Vagina (tissue), 2 donors: ENCODE measurements around the gene ZDHHC21. TPM values are rescaled to one million over a fixed set of nuclear protein-coding genes. Genes with fewer than 3 reads are reported as not detected.
"Not testable (repeated sequence)": the region's sequence is repeated elsewhere in the genome, so short reads cannot be mapped to it uniquely, and the experiment has no call there.

Experiments used
- DNase-seq, 2 donors: peaks; one replicate each; pipeline ENCODE4 v3.0.0-alpha.2; 2017; ENCODE audit errors: extremely low spot score in 2 of 2
- H3K27ac ChIP-seq: fragments of 200-600 bp; sonication (generic); one replicate; pipeline ENCODE4 v1.5.1; 2019
- H3K27me3 ChIP-seq: fragments of 200-600 bp; sonication (generic); one replicate; pipeline ENCODE4 v1.5.1; 2019
- H3K36me3 ChIP-seq, 2 donors: fragments of 200-600 bp; sonication (generic); one replicate each; pipeline ENCODE4 v1.5.1; 2017 to 2019
- H3K4me1 ChIP-seq: fragments of 200-600 bp; sonication (generic); one replicate; pipeline ENCODE4 v1.5.1; 2019
- H3K4me3 ChIP-seq, 2 donors: fragments of 200-600 bp; sonication (generic); 1 replicate in 1 of 2; 2 replicates in 1 of 2; pipeline ENCODE4 v1.5.1; 2016 to 2019
- H3K9me3 ChIP-seq: fragments of 200-600 bp; sonication (generic); one replicate; pipeline ENCODE4 v1.5.1; 2019
- POLR2A ChIP-seq, 2 donors: fragments of 450-650 bp; IDR thresholded peaks; one replicate each; pipeline ENCODE4 v1.6.1; 2017; ENCODE audit warnings: antibody characterized with exemption in 2 of 2, mild to moderate bottlenecking in 2 of 2, moderate library complexity in 2 of 2
- POLR2AphosphoS5 ChIP-seq, 2 donors: sonication (generic); formaldehyde crosslinking; IDR thresholded peaks; one replicate each; pipeline ENCODE4 v1.9.0; 2017; ENCODE audit warnings: antibody characterized with exemption in 2 of 2, mild to moderate bottlenecking in 2 of 2, low read depth in 1 of 2; ENCODE audit not compliant: insufficient read depth in 1 of 2
- intact Hi-C: fragments of 100-400 bp; cut with DNase I; formaldehyde crosslinking; loops from one replicate; pipeline ENCODE4 v1.15.1; 2023
- total RNA-seq: library from RNA; depleted of rRNA; stranded (reverse); fragments of >200 nt; gene quantifications from one replicate; pipeline ENCODE4 v1.2.3, GENCODE V29; 2016
- TF ChIP-seq, protein P1 (sequence below), 3 experiments: fragments of 450-650 bp in 2 of 3; fragments of 200-600 bp in 1 of 3; sonication (generic) in 1 of 3; IDR thresholded peaks; one replicate each; pipeline ENCODE4 v1.5.1; 2017 to 2019; ENCODE audit warnings: antibody characterized with exemption in 3 of 3, mild to moderate bottlenecking in 2 of 3, moderate library complexity in 2 of 3

Gene ZDHHC21
- total RNA-seq, 1 donor from 2014 or later: 10.3 TPM

DNA sequence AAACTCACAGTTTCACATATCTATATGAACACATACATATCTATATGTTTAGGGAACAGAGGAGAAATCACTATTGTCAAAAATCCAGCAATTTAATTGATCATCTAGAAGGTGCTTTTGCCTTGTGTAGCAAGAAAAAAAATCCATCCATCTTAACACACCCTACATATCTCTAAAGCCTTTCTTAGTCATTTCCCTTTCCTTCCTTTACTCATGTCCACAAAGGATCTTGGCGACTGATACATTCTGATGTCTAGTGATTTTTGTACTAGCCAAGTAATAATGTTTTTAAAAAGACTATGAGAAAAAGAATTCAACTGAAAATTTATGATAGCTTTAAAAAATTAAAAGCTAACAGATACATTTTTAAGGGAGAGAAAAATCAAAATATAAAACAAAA is 22.5 kb downstream of the ZDHHC21 start:
- Histone ChIP-seq H3K4me3 (no peak overlapping the region), H3K9me3 (no peaks in the 10 kb centered on the region)

DNA sequence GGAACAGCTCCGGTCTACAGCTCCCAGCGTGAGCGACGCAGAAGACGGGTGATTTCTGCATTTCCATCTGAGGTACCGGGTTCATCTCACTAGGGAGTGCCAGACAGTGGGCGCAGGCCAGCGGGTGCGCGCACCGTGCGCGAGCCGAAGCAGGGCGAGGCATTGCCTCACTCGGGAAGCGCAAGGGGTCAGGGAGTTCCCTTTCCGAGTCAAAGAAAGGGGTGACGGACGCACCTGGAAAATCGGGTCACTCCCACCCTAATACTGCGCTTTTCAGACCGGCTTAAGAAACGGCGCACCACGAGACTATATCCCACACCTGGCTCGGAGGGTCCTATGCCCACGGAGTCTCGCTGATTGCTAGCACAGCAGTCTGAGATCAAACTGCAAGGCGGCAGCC is 29.2 kb downstream of the ZDHHC21 start:
- H3K36me3 ChIP-seq, H3K4me3 ChIP-seq, intact Hi-C loops, H3K9me3 ChIP-seq, H3K27ac ChIP-seq, DNase-seq, H3K27me3 ChIP-seq, H3K4me1 ChIP-seq: not testable (repeated sequence)

More for the DNA sequence above, 22.5 kb downstream of the ZDHHC21 start:
- no peak for DNase-seq
- Histone ChIP-seq H3K27me3 (no peaks in the 10 kb centered on the region), H3K27ac (no peak overlapping the region), H3K36me3 (no peaks in the 10 kb centered on the region), H3K4me1 (no peaks in the 10 kb centered on the region)
- intact Hi-C loops: no loop called here
- TF ChIP-seq POLR2A (IDR thresholded peaks at IDR 0.05) (no peak), POLR2AphosphoS5 (IDR thresholded peaks at IDR 0.05; ENCODE audit: insufficient read depth in 1 of 2, low read depth in 1 of 2) (no peak)
- TF ChIP-seq, protein P1, sequence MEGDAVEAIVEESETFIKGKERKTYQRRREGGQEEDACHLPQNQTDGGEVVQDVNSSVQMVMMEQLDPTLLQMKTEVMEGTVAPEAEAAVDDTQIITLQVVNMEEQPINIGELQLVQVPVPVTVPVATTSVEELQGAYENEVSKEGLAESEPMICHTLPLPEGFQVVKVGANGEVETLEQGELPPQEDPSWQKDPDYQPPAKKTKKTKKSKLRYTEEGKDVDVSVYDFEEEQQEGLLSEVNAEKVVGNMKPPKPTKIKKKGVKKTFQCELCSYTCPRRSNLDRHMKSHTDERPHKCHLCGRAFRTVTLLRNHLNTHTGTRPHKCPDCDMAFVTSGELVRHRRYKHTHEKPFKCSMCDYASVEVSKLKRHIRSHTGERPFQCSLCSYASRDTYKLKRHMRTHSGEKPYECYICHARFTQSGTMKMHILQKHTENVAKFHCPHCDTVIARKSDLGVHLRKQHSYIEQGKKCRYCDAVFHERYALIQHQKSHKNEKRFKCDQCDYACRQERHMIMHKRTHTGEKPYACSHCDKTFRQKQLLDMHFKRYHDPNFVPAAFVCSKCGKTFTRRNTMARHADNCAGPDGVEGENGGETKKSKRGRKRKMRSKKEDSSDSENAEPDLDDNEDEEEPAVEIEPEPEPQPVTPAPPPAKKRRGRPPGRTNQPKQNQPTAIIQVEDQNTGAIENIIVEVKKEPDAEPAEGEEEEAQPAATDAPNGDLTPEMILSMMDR (IDR thresholded peaks at IDR 0.05): no peak

DNA sequence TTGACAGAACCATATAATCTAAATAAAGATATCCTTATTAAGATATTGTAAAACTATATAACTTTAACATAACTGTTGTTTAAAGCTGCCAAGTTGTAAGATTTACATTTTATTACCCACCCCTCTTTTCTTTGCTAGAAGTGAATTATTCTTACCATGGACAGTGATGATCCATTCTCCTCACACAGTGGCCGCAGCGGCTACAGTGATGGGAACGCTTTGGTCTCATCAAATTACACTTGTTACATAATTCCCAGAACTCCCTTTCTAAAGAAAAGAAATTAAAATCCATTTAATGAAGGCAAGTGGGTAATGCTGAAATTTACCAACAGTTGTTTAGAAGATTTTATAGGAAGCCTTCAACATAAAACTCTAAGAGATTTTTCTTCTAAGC is 31.2 kb downstream of the ZDHHC21 start:
- intact Hi-C loops: no loop called here
- DNase-seq: no peak

DNA sequence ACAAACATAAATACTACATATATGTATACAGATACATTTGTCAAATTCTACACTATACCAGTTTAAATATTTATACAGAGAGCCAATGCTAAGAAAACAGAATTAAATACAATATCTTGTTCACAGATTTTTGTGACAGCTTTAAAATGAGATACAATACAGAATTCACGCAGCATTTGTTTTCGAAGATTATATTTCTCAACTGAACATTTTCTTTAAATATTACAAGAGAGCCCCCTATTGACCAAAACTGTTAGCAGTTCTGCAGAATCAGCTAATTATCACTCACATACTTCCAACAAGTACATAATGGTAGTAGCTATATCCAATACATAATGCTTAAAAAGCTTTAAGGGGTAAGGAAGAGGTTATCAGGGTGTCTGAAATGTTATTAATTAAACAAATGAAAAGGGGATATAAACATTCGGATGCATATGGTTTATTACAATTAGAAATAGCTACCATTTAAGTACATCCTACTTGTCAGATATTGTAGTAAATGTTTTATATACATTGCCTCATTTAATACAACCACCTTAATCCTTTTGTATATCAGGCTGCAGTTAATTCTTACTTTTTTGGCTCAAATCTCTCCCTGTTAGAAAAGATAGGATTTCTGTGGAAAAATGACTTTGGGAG is 31.7 kb downstream of the ZDHHC21 start:
- TF ChIP-seq POLR2A (IDR thresholded peaks at IDR 0.05) (no peak), POLR2AphosphoS5 (IDR thresholded peaks at IDR 0.05; ENCODE audit: insufficient read depth in 1 of 2, low read depth in 1 of 2) (no peak)
- TF ChIP-seq, protein P1 (IDR thresholded peaks at IDR 0.05): no peak
- Histone ChIP-seq H3K27me3 (no peaks in the 10 kb centered on the region), H3K4me3 (no peak overlapping the region), H3K27ac (no peak overlapping the region), H3K9me3 (no peaks in the 10 kb centered on the region), H3K4me1 (no peaks in the 10 kb centered on the region), H3K36me3 (peaks cover 0 to 4% of the 10 kb centered on the region in 2 donors)
- no peak for DNase-seq
- intact Hi-C loops: no loop called here

More for the DNA sequence above, 31.2 kb downstream of the ZDHHC21 start:
- no peak overlapping the region for H3K27ac ChIP-seq
- no peaks in the 10 kb centered on the region for H3K4me1 ChIP-seq
- H3K4me3 ChIP-seq: no peak overlapping the region
- H3K36me3 ChIP-seq: peaks cover 0 to 4% of the 10 kb centered on the region in 2 donors
- no peaks in the 10 kb centered on the region for H3K9me3 ChIP-seq
- H3K27me3 ChIP-seq: no peaks in the 10 kb centered on the region
- TF ChIP-seq POLR2A (IDR thresholded peaks at IDR 0.05) (no peak), POLR2AphosphoS5 (IDR thresholded peaks at IDR 0.05; ENCODE audit: insufficient read depth in 1 of 2, low read depth in 1 of 2) (no peak)
- TF ChIP-seq, protein P1 (IDR thresholded peaks at IDR 0.05): no peak

DNA sequence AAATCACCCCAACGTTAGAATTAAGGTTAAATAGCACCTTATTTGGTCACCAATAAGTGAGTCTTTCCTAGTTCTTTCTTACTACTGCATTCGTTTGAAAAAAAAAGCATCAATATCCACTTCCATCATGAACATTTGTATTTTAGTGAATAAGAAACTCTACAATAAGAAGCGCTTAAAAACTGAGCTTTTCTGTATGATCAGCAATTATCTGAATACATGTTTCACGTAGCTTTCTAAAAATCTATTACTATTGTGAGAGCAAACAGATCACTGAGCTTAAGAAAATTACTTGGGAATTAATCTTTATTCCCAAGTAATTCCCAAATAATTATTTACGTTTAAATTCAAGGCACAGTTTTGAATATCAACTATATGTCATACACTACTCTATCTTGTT is 32.5 kb downstream of the ZDHHC21 start:
- no peak overlapping the region for H3K4me3 ChIP-seq
- peaks cover 0 to 4% of the 10 kb centered on the region in 2 donors for H3K36me3 ChIP-seq
- H3K27ac ChIP-seq: no peak overlapping the region
- no peaks in the 10 kb centered on the region for H3K9me3 ChIP-seq
- intact Hi-C loops: no loop called here
- H3K27me3 ChIP-seq: no peaks in the 10 kb centered on the region
- TF ChIP-seq POLR2AphosphoS5 (IDR thresholded peaks at IDR 0.05; ENCODE audit: insufficient read depth in 1 of 2, low read depth in 1 of 2) (no peak), POLR2A (IDR thresholded peaks at IDR 0.05) (no peak)
- TF ChIP-seq, protein P1 (IDR thresholded peaks at IDR 0.05): no peak
- no peak for DNase-seq
- no peaks in the 10 kb centered on the region for H3K4me1 ChIP-seq
